Tibial nerve (tissue), 4 donors: ENCODE results near the gene CYTH1. TPM values are rescaled to one million over a fixed set of nuclear protein-coding genes. Genes with fewer than 3 reads are reported as not detected.
A peak's percentile ranks its signal among the peaks of the same experiment; 100 is the strongest.

Experiments
- DNase-seq, 2 donors: peaks; one replicate each; pipeline ENCODE4 v3.0.0-alpha.2; 2019; ENCODE audit warnings: low spot score in 2 of 2
- H3K27ac ChIP-seq, 4 donors: fragments of 200-600 bp; sonication (generic) in 3 of 4; one replicate each; pipeline ENCODE4 v1.5.1; 2017 to 2019; ENCODE audit warnings: mild to moderate bottlenecking in 1 of 4
- H3K27me3 ChIP-seq, 2 donors: fragments of 200-600 bp; sonication (generic) in 1 of 2; one replicate each; pipeline versions ENCODE4 v1.5.1 to v1.6.0; 2017 to 2019
- H3K36me3 ChIP-seq, 3 donors: fragments of 200-600 bp; sonication (generic); one replicate each; pipeline ENCODE4 v1.5.1; 2018 to 2019
- H3K4me1 ChIP-seq, 4 donors: fragments of 200-600 bp; sonication (generic) in 3 of 4; one replicate each; pipeline ENCODE4 v1.5.1; 2017 to 2019
- H3K4me3 ChIP-seq, 4 donors: fragments of 200-600 bp; sonication (generic) in 3 of 4; one replicate each; pipeline ENCODE4 v1.5.1; 2017 to 2019; ENCODE audit warnings: mild to moderate bottlenecking in 1 of 4, moderate library complexity in 1 of 4
- H3K9me3 ChIP-seq, 4 donors: fragments of 200-600 bp; sonication (generic) in 3 of 4; one replicate each; pipeline ENCODE4 v1.5.1; 2017 to 2019
- EP300 ChIP-seq, 2 donors: sonication (generic); formaldehyde crosslinking; IDR thresholded peaks; one replicate each; pipeline ENCODE4 v1.6.1; 2017; ENCODE audit warnings: antibody characterized with exemption in 2 of 2, mild to moderate bottlenecking in 1 of 2
- POLR2A ChIP-seq, 2 donors: fragments of 450-650 bp; IDR thresholded peaks; one replicate each; pipeline ENCODE4 v1.6.1; 2017; ENCODE audit warnings: antibody characterized with exemption in 2 of 2, mild to moderate bottlenecking in 2 of 2, moderate library complexity in 2 of 2
- WGBS, 2 donors: methylation state at CpG; one replicate each; pipeline ENCODE4 v1.1.5; 2018; 5-methylcytosine and 5-hydroxymethylcytosine counted together
- total RNA-seq, 4 donors: library from RNA; depleted of rRNA; stranded (reverse); fragments of >200 nt; gene quantifications; one replicate each; pipeline ENCODE4 v1.1.0, GENCODE V29; 2016
- TF ChIP-seq, protein P1 (sequence below), 5 experiments: fragments of 200-600 bp in 3 of 5; fragments of 450-650 bp in 2 of 5; sonication (generic) in 3 of 5; IDR thresholded peaks; one replicate each; pipeline ENCODE4 v1.5.1; 2016 to 2019; ENCODE audit warnings: antibody characterized with exemption in 5 of 5, mild to moderate bottlenecking in 3 of 5, moderate library complexity in 2 of 5

CYTH1 gene
- total RNA-seq, 4 donors from 2014 or later: 53.1 to 81.0 (median 63.8) TPM

DNA sequence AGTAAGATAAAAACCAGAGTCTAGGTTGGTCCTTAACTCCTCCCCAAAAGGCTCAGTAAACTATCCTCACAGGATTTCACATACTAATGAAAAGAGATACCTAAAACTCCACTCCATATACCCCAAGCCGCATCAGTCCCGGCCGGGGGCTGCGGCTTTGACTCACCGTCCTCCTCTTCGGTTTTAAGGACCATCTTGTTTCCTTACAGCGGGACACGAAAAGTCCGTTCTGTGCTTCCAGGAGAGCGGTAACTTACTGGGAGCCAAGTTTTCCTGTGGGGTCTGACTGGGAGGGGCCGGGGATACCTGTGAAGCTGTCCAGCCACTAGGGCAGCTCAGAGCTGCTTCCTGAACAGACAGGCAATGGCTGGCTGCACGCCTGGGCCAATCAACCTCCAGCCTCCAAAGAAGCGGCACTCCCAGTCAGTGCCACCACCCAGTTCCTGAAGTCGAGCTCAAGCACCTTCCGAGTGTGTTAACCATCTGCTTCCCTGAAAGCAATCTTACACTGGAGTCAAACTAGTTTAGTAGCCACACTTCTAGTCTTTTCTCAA, 45.5 kb downstream of the CYTH1 start:
- peak; percentile 49 to 60 for DNase-seq
- 46 to 56% methylated on average over 15 of the region's 15 CpGs for WGBS, 2 donors
- no peaks in the 10 kb centered on the region for H3K36me3 ChIP-seq
- peak in 1 of 2 donors; percentile 17 for TF ChIP-seq POLR2A (IDR thresholded peaks at IDR 0.05)
- TF ChIP-seq EP300 (IDR thresholded peaks at IDR 0.05): peak in 1 of 2 donors; percentile 37
- TF ChIP-seq, protein P1, sequence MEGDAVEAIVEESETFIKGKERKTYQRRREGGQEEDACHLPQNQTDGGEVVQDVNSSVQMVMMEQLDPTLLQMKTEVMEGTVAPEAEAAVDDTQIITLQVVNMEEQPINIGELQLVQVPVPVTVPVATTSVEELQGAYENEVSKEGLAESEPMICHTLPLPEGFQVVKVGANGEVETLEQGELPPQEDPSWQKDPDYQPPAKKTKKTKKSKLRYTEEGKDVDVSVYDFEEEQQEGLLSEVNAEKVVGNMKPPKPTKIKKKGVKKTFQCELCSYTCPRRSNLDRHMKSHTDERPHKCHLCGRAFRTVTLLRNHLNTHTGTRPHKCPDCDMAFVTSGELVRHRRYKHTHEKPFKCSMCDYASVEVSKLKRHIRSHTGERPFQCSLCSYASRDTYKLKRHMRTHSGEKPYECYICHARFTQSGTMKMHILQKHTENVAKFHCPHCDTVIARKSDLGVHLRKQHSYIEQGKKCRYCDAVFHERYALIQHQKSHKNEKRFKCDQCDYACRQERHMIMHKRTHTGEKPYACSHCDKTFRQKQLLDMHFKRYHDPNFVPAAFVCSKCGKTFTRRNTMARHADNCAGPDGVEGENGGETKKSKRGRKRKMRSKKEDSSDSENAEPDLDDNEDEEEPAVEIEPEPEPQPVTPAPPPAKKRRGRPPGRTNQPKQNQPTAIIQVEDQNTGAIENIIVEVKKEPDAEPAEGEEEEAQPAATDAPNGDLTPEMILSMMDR (IDR thresholded peaks at IDR 0.05): peak in 1 of 5 experiments; percentile 15
- H3K27ac ChIP-seq: peak overlapping the region; percentile 23 to 87 (median 73)
- no peaks in the 10 kb centered on the region for H3K9me3 ChIP-seq
- peak overlapping the region; percentile 2 to 58 (median 41) for H3K4me3 ChIP-seq
- H3K4me1 ChIP-seq: peaks cover 0 to 48% (median 23%) of the 10 kb centered on the region in 4 donors
- H3K27me3 ChIP-seq: no peaks in the 10 kb centered on the region

DNA sequence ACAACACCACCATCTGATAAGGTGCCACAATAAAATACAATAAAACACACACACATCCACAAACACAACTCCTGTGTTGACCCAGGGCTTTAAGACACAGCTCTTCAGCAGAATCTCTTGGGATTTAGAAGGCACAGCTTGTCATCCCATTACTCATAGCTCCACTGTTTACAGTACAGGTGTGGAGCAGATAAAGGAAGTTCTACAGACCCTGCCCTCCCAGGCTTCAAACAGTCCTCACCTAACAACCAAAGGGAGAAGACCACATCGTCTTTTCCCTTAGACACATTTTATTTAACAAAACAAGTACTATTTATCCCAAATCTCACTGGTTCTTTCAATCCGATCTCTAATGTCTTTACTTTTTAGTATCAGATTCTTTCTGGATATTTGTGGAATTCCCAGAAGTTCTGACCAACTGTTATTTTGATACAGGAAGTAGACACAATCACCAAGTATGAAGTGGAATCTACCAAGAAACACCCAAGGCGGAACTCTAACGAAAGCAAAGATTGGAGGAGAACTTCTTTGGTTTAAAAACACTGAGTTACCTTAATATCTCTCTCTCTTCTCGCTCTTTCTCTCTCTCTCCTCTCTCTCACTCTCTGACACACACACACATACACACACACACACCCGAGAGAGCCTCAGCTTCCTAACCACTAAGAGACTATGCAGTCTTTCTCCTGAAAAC, 46.1 kb downstream of the CYTH1 start:
- TF ChIP-seq, protein P1 (IDR thresholded peaks at IDR 0.05): no peak
- TF ChIP-seq EP300 (IDR thresholded peaks at IDR 0.05): no peak
- WGBS, 2 donors: 38 to 49% methylated on average over 6 of the region's 6 CpGs
- Histone ChIP-seq H3K27ac (peak overlapping the region; percentile 23 to 87 (median 73)), H3K36me3 (no peaks in the 10 kb centered on the region), H3K4me3 (peak overlapping the region; percentile 2 to 58 (median 41)), H3K9me3 (no peaks in the 10 kb centered on the region), H3K4me1 (peaks cover 0 to 48% (median 23%) of the 10 kb centered on the region in 4 donors), H3K27me3 (no peaks in the 10 kb centered on the region)
- DNase-seq: no peak

DNA sequence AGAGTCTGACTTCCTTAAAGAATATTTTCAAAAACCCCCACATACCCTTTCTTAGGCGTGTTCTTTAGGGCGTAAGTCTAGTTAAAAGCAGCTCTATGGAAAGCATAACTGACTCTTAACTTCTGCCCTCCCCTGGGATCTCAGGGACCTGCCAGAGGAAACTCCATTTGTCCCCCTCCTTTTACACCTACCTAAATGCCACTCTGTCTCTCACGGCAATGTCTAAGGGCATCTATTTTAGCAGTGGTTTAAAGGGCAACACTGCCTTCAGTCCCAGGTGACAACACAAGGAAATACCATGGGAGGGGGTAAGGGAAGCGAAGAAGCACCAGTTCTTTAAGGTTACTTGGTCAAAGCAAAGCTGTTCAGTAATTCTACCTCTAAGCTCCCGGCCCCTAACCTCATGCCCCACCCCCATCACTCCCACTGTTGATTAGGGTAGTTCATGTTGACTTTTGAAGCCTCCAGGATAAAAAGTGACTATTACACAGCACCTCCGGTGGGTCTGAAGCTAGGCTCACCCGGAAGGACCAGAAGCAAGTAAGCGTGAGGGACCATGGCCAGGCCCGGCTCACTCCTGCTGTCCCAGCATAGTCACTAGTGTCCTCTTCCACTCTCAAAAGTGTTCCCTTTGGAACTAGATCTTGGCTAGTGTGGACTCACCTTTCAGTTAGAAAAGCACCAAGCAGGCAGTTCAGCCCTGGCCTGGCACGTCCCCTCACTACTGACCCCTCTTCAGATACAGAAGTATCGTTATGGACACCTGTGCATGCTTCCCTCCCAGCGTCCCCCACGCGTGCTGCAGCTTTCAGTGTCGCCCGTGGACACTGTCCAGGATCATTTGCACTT, 47.1 kb downstream of the CYTH1 start:
- Histone ChIP-seq H3K27ac (peak overlapping the region in 3 of 4 donors; percentile 72 to 87 (median 74)), H3K27me3 (no peaks in the 10 kb centered on the region), H3K36me3 (no peaks in the 10 kb centered on the region), H3K4me1 (peaks cover 0 to 48% (median 23%) of the 10 kb centered on the region in 4 donors), H3K9me3 (no peaks in the 10 kb centered on the region), H3K4me3 (peak overlapping the region in 2 of 4 donors; percentile 57 to 58)
- DNase-seq: no peak
- no peak for TF ChIP-seq POLR2A (IDR thresholded peaks at IDR 0.05)
- TF ChIP-seq, protein P1 (IDR thresholded peaks at IDR 0.05): no peak
- no peak for TF ChIP-seq EP300 (IDR thresholded peaks at IDR 0.05)
- 68 to 70% methylated on average over 16 of the region's 16 CpGs for WGBS, 2 donors

DNA sequence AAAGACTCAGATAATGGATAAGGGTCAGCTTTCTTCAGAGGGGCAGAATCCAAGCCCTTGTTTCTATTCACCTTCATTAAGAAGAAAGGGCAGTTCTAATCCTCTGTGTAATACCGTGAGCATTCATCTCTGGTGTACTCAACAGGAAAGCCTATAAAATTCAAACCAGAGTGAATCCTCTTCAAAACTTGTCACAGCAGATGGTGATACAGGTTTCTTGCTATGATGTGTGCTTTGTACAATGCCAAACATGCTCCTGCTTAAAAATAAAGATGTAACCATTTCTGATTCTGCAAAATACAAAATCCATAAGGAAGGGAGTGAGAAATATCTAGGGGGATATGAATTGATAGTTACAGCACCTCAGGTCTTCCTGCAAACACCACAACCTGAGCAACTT, 49.7 kb downstream of the CYTH1 start:
- Histone ChIP-seq H3K9me3 (no peaks in the 10 kb centered on the region), H3K4me3 (no peak overlapping the region), H3K27ac (no peak overlapping the region), H3K4me1 (peaks cover 0 to 39% (median 23%) of the 10 kb centered on the region in 4 donors), H3K36me3 (no peaks in the 10 kb centered on the region), H3K27me3 (no peaks in the 10 kb centered on the region)
- TF ChIP-seq EP300 (IDR thresholded peaks at IDR 0.05) (no peak), POLR2A (IDR thresholded peaks at IDR 0.05) (no peak)
- TF ChIP-seq, protein P1 (IDR thresholded peaks at IDR 0.05): no peak
- 90 to 91% methylated on average over 1 of the region's 1 CpG for WGBS, 2 donors
- DNase-seq: no peak
